SJSA1 (cell line): ENCODE measurements around the gene PSMC4. TPM values are rescaled to one million over a fixed set of nuclear protein-coding genes. Genes with fewer than 3 reads are reported as not detected.

Experiments
- DNase-seq, 2 experiments: peaks; one replicate each; pipeline ENCODE4 v3.0.0-alpha.2; 2015 to 2020; ENCODE audit warnings: low spot score in 2 of 2, low read depth in 1 of 2
- H3K27ac ChIP-seq: fragments of 250-450 bp; sonication (Bioruptor Pico); 2 replicates; pipeline ENCODE4 v1.5.1; 2020; ENCODE audit warnings: mild to moderate bottlenecking, moderate library complexity
- H3K27me3 ChIP-seq: fragments of 250-450 bp; sonication (Bioruptor Pico); replicated peaks from 2 replicates; pipeline ENCODE4 v1.5.1; 2020; ENCODE audit warnings: mild to moderate bottlenecking, moderate library complexity
- H3K36me3 ChIP-seq: fragments of 250-450 bp; sonication (Bioruptor Pico); 2 replicates; pipeline ENCODE4 v1.5.1; 2020; ENCODE audit warnings: mild to moderate bottlenecking
- H3K4me1 ChIP-seq: fragments of 250-450 bp; sonication (Bioruptor Pico); replicated peaks from 2 replicates; pipeline ENCODE4 v1.6.1; 2021; ENCODE audit warnings: mild to moderate bottlenecking
- H3K4me3 ChIP-seq: fragments of 250-450 bp; sonication (Bioruptor Pico); 2 replicates; pipeline ENCODE4 v1.5.1; 2020; ENCODE audit warnings: mild to moderate bottlenecking
- H3K9me3 ChIP-seq: fragments of 250-450 bp; sonication (Bioruptor Pico); replicated peaks from 2 replicates; pipeline ENCODE4 v1.5.1; 2020; ENCODE audit warnings: mild to moderate bottlenecking
- total RNA-seq: library from RNA; depleted of rRNA; stranded (reverse); fragments of >200 nt; shearing (Covaris generic); gene quantifications from 2 replicates; pipeline ENCODE4 v1.2.3, GENCODE V29; 2014; rRNA removed

The PSMC4 gene
- 137 and 174 TPM in 2 replicates for total RNA-seq

DNA sequence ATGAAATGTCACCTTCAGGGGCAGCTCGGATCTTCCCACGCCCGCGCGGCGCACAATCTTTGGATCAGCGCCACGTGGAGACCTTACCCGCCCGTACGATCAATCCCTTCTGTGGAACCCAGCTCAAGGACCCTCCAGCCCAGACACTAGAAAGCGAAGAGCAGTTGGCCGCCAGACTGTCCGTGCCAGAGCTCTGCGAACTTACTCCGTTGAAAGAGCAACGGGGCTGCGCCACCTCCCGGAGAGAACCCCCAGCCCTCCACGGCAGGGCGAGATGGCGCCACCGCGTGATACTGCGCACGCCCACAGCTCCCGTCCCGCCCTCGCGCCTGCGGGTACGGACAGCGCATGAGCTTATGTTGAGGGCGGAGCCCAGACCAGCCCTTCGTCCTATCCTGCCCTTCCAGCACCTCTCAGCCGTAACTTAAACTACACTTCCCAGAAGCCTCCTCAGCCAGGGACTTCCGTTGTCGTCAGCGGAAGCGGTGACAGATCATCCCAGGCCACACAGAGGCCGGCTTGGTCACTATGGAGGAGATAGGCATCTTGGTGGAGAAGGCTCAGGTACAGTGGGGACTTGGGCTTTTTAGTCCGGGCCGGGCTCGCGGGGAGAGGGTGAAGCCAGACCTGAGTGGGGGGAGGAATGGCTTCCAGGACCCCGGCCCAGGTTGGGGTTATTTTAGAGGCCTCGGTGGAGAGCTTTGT, at the start of gene PSMC4:
TSS of gene PSMC4 (plus strand) at position 491 of the 705 bp plus-strand sequence. CDS start at position 529, 38 bp downstream.
- peaks cover 7% of the 10 kb centered on the region for H3K4me1 ChIP-seq
- H3K4me3 ChIP-seq: peak within 1 kb of the TSS; percentile 67
- peaks cover 45% of the 10 kb centered on the region for H3K36me3 ChIP-seq
- peak within 1 kb of the TSS; percentile 77 for H3K27ac ChIP-seq
- no peaks in the 10 kb centered on the region for H3K9me3 ChIP-seq
- DNase-seq: peak; percentile 96 to 98
- no peaks in the 10 kb centered on the region for H3K27me3 ChIP-seq

DNA sequence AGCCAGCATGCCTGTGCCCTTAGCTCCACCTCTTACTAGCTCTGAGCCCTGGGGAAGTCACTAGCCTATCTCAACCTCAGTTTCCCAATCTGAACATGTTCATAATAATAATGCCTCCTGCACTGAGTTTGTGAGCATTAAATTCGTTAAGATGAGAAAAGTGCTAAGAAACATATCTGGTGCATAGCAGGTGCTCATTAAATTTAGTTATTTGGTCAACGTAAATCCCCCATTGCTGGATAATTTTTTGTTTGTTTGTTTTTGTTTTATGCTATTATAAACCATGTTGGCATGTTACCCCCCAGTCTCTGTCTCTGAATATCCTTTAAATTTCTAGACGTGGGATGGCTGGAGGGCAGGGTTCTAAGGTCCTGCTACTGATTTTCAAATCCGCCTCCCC, 47.1 kb upstream of the PSMC4 start:
- no peaks in the 10 kb centered on the region for H3K4me1 ChIP-seq
- H3K4me3 ChIP-seq: no peak overlapping the region
- H3K27me3 ChIP-seq: no peaks in the 10 kb centered on the region
- no peaks in the 10 kb centered on the region for H3K36me3 ChIP-seq
- no peak overlapping the region for H3K27ac ChIP-seq
- H3K9me3 ChIP-seq: no peaks in the 10 kb centered on the region
- peak in 1 of 2 experiments; percentile 11 for DNase-seq

DNA sequence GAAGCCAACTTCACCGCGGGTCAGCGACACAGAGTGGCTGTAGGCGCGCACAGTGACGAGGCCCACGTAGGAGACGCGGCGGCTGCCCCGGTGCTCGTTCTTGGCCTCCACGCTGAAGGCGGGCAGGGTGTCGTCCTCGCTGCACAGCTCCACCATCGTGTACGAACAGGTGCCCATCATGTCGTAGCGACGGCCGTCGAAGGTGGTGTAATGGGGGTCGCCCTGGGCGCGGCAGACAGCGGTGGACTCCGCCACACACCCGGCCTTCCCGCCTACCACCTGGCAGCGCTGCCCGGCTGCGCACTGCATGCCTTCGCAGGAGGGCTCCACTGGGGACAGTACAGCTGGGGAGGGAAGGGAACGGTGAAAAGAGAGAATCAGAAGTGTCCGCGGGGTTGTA, 46.6 kb upstream of the PSMC4 start:
- Histone ChIP-seq H3K27me3 (no peaks in the 10 kb centered on the region), H3K4me1 (no peaks in the 10 kb centered on the region), H3K27ac (no peak overlapping the region), H3K4me3 (no peak overlapping the region), H3K36me3 (no peaks in the 10 kb centered on the region), H3K9me3 (no peaks in the 10 kb centered on the region)
- peak in 1 of 2 experiments; percentile 30 for DNase-seq

DNA sequence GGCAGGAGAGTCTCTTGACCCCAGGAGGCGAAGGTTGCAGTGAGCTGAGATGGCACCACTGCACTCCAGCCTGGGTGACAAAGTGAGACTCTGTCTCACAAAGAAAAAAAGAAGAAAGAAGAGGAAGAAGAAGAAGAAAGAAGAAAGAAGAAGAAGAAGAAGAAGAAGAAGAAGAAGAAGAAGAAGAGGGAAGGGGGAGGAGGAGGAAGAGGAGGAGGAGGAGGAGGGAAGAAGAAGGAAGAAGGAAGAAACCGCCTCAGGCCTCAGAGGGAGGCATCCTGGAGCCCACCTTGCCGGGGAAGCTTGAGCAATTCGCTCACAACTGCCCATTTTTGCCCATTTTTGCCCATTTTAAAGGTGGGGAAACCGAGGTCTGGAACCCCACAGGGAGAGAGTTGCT, 46.0 kb upstream of the PSMC4 start:
- Histone ChIP-seq H3K9me3 (no peaks in the 10 kb centered on the region), H3K27ac (no peak overlapping the region), H3K4me3 (no peak overlapping the region), H3K27me3 (no peaks in the 10 kb centered on the region), H3K36me3 (no peaks in the 10 kb centered on the region), H3K4me1 (no peaks in the 10 kb centered on the region)
- peak in 1 of 2 experiments; percentile 6 for DNase-seq

DNA sequence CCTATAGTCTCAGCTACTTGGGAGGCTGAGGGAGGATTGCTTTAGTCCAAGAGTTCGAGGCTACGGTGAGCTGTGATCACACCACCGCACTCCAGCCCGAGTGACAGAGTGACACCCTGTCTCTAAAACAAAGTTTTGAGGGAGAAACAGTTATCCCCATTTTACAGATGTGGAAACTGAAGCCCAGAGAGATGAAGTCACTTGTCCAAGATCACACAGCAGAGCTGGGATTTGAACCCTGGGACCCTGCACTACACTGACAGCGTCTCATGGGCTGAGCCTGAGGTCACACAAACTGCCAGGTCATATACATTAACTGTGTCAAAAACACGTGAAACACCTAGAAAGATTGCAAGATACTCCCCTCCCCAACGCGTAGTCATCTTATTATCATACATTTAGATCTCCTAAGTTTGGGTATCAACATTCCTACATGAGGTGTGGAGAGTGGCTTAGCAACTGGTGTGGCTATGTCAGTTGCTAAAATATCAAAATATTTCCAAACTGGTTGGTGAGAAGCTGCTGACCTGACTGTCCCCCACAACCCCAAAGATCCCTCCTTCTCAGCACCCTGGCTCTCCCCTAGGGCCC, 44.7 kb upstream of the PSMC4 start:
- H3K27me3 ChIP-seq: no peaks in the 10 kb centered on the region
- no peak for DNase-seq
- no peaks in the 10 kb centered on the region for H3K36me3 ChIP-seq
- no peaks in the 10 kb centered on the region for H3K9me3 ChIP-seq
- H3K27ac ChIP-seq: no peak overlapping the region
- H3K4me1 ChIP-seq: no peaks in the 10 kb centered on the region
- H3K4me3 ChIP-seq: no peak overlapping the region

DNA sequence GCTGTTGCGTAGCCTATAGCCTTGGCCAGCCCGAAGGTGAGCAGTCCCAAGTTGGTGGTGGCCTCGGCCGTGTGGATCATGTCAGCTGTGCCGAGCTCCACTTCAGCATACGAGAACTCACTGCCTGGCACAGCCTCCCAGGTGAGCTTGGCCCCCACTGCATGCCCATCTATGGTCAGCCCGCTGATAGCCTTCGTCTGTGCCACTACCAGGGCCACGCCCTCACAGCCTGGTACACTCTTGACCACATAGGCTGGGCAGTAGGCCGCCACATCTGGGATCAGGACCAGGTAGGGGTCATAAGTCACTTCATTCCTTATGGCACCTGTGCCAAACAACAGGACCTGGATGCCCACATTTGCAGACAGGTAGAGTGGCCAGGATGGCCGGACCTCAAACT, 43.9 kb upstream of the PSMC4 start:
- no peaks in the 10 kb centered on the region for H3K9me3 ChIP-seq
- H3K4me3 ChIP-seq: no peak overlapping the region
- no peaks in the 10 kb centered on the region for H3K36me3 ChIP-seq
- H3K4me1 ChIP-seq: no peaks in the 10 kb centered on the region
- H3K27ac ChIP-seq: no peak overlapping the region
- no peak for DNase-seq
- no peaks in the 10 kb centered on the region for H3K27me3 ChIP-seq

- Histone ChIP-seq H3K36me3 (no peaks in the 10 kb centered on the region), H3K4me3 (no peak overlapping the region), H3K27ac (no peak overlapping the region), H3K27me3 (no peaks in the 10 kb centered on the region), H3K4me1 (no peaks in the 10 kb centered on the region), H3K9me3 (no peaks in the 10 kb centered on the region)
- DNase-seq: no peak
These were observed 43.2 kb upstream of the PSMC4 start for GRCh38 chr19:39927524-39928356.

- no peaks in the 10 kb centered on the region for H3K4me1 ChIP-seq
- no peak overlapping the region for H3K27ac ChIP-seq
- no peaks in the 10 kb centered on the region for H3K9me3 ChIP-seq
- no peak overlapping the region for H3K4me3 ChIP-seq
- H3K36me3 ChIP-seq: no peaks in the 10 kb centered on the region
- DNase-seq: no peak
- no peaks in the 10 kb centered on the region for H3K27me3 ChIP-seq
These were observed 42.6 kb upstream of the PSMC4 start for GRCh38 chr19:39928357-39928725.

DNA sequence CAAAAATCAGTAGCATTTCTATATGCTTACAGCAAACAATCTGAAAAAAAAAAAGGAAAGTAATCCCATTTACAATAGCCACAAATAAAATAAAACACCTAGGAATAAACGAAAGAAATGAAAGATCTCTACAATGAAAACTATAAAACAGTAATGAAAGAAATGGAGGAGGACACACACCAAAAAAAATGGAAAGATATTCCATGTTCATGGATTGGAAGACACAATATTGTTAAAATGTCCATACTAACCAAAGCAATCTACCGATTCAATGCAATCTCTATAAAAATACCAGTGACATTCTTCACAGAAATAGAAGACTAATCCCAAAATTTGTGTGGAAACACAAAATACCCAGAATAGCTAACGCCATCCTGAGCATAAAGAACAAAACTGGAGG, 41.2 kb upstream of the PSMC4 start:
- no peaks in the 10 kb centered on the region for H3K27me3 ChIP-seq
- no peaks in the 10 kb centered on the region for H3K9me3 ChIP-seq
- H3K36me3 ChIP-seq: no peaks in the 10 kb centered on the region
- H3K4me1 ChIP-seq: no peaks in the 10 kb centered on the region
- H3K27ac ChIP-seq: no peak overlapping the region
- no peak overlapping the region for H3K4me3 ChIP-seq
- DNase-seq: no peak

DNA sequence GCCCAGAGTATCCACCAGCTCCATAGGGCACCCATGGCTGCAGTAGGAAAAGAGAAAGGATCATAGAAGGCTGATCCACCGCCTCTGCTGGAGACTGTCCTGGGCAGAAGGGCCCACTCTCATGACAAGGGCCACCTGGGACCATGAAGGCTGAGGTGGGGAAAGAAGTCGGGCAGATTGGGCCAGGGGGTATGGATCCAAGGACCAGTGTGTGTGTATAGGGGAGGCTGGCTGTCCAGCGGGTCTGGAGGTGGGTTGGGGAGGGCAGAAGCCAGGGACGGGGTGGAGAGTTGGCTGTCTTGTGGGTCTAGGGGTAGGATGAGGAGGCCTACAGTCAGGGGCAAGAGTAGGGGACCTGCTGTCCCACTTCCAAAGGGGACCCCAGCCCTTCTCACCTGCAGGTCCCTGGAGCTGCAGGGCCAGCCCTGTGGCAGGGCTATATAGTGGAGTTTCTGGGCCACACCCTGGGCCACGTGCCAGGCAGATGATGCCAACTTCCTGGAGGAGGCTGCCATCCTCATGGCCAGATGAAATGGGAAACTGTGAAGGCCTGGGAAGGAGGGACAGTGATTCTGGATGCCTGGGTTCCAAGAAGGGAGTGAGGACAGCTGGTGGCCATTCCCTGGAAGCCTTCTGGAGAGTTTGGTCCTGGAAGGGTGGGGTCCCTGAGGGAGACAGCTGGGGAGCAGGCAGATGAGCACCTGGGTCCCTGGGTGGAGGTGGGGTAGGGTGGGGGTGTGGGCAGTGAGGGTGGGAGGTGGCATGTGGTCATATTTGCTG, 36.2 kb upstream of the PSMC4 start, which contains the start of gene FCGBP:
TSS of gene FCGBP (minus strand) at position 51 of the 780 bp plus-strand sequence.
- 0 out of 2 replicates have a peak, but pooled peaks cover 2% of the 10 kb centered on the region for H3K27me3 ChIP-seq
- H3K36me3 ChIP-seq: no peaks in the 10 kb centered on the region
- no peaks in the 10 kb centered on the region for H3K9me3 ChIP-seq
- no peaks in the 10 kb centered on the region for H3K4me1 ChIP-seq
- no peak within 1 kb of the TSS for H3K27ac ChIP-seq
- no peak for DNase-seq
- H3K4me3 ChIP-seq: no peak within 1 kb of the TSS

DNA sequence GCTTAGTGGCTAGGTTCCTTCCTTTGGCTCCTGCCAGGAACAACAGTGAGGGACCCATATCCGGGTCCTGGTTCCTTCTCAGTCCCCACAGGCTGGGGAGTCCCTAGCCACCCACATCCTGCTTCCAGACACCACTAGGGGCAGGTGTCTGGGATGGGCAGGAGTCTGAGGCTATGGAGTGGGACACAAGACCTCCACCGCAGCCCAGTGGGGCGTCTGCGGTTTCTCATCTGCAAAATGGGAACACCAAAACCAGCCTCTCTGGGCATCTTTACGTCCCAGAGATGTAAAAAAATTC, 35.7 kb upstream of the PSMC4 start:
- Histone ChIP-seq H3K4me3 (no peak overlapping the region), H3K4me1 (no peaks in the 10 kb centered on the region), H3K9me3 (no peaks in the 10 kb centered on the region), H3K27ac (no peak overlapping the region), H3K36me3 (no peaks in the 10 kb centered on the region), H3K27me3 (0 out of 2 replicates have a peak, but pooled peaks cover 2% of the 10 kb centered on the region)
- DNase-seq: no peak

DNA sequence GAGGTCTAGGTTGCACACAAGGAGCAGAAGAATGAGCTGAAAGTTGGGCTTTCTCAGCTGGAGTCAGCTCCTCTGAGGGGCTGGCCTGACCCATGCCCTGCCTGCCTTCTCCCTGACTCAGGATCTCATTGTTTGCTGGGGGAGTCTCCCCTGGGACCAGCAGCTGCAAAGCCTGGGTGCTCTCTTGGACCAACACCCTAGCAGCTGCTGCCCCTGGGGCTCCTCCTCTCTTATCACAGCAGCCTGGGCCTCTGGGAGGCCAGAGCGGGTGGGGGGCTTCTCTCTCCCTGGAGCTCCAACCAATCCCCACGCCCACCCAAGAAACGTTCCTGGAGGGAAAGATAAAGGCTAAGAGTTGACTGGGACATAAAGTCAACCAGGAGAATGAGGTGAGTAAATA, 34.9 kb upstream of the PSMC4 start:
- no peaks in the 10 kb centered on the region for H3K9me3 ChIP-seq
- DNase-seq: no peak
- H3K4me1 ChIP-seq: no peaks in the 10 kb centered on the region
- H3K27me3 ChIP-seq: 0 out of 2 replicates have a peak, but pooled peaks cover 2% of the 10 kb centered on the region
- no peak overlapping the region for H3K27ac ChIP-seq
- H3K4me3 ChIP-seq: no peak overlapping the region
- no peaks in the 10 kb centered on the region for H3K36me3 ChIP-seq

GRCh38 chr19:39936622-39937021, 34.3 kb upstream of the PSMC4 start:
- no peaks in the 10 kb centered on the region for H3K9me3 ChIP-seq
- H3K27ac ChIP-seq: no peak overlapping the region
- DNase-seq: no peak
- 0 out of 2 replicates have a peak, but pooled peaks cover 2% of the 10 kb centered on the region for H3K27me3 ChIP-seq
- H3K4me3 ChIP-seq: no peak overlapping the region
- no peaks in the 10 kb centered on the region for H3K36me3 ChIP-seq
- H3K4me1 ChIP-seq: no peaks in the 10 kb centered on the region
